Measurements from ENCODE around the gene S100A12. TPM values are rescaled to one million over a fixed set of nuclear protein-coding genes. Genes with fewer than 3 reads are reported as not detected.
"Not testable (repeated sequence)": the region's sequence is repeated elsewhere in the genome, so short reads cannot be mapped to it uniquely, and the experiment has no call there.

The S100A12 gene
- total RNA-seq, 1 donor from 2014 or later = not detected

GRCh38 chr1:153349363-153350320, 25.8 kb downstream of the S100A12 start:
- DNase-seq = no peak

GRCh38 chr1:153348511-153349362, 26.7 kb downstream of the S100A12 start, which contains the start of gene PGLYRP4:
PGLYRP4 (minus strand) TSS chr1:153348841; CDS start chr1:153347932, 909 bp downstream.
- DNase-seq = no peak

GRCh38 chr1:153347856-153348255, 27.6 kb downstream of the S100A12 start:
- DNase-seq = no peak

- not testable (repeated sequence) for DNase-seq
Measured at GRCh38 chr1:153347049-153347448, 28.4 kb downstream of the S100A12 start.

- no peak for DNase-seq
Measured at GRCh38 chr1:153346077-153346723, 29.2 kb downstream of the S100A12 start.

GRCh38 chr1:153345187-153346076, 30.0 kb downstream of the S100A12 start:
- DNase-seq = no peak

- DNase-seq = no peak
Measured at GRCh38 chr1:153344718-153345025, 30.7 kb downstream of the S100A12 start.

GRCh38 chr1:153343811-153344717, 31.4 kb downstream of the S100A12 start:
- no peak for DNase-seq

- DNase-seq = no peak
Measured at GRCh38 chr1:153343040-153343681, 32.3 kb downstream of the S100A12 start.

- DNase-seq = no peak
Measured at GRCh38 chr1:153342178-153342577, 33.2 kb downstream of the S100A12 start.

- DNase-seq = no peak
Measured at GRCh38 chr1:153341431-153341934, 33.9 kb downstream of the S100A12 start.

- no peak for DNase-seq
Measured at GRCh38 chr1:153340356-153340755, 35.1 kb downstream of the S100A12 start.

GRCh38 chr1:153339802-153340201, 35.6 kb downstream of the S100A12 start:
- no peak for DNase-seq

- no peak for DNase-seq
Measured at GRCh38 chr1:153337980-153338853, 37.2 kb downstream of the S100A12 start.

- DNase-seq = no peak
Measured at GRCh38 chr1:153336650-153337049, 38.8 kb downstream of the S100A12 start.

GRCh38 chr1:153333902-153334301, 41.5 kb downstream of the S100A12 start:
- no peak for DNase-seq

- no peak for DNase-seq
Measured at GRCh38 chr1:153324912-153325311, 50.5 kb downstream of the S100A12 start.

Data from dermis blood vessel endothelial cell (primary cell).